OCI-LY1 (cell line): ENCODE measurements around the gene SUCO.

Source experiments
- H2AFZ ChIP-seq: fragments of 200-600 bp; sonication (generic), shearing (Covaris generic); 2 replicates; pipeline ENCODE4 v1.6.0; 2014; ENCODE audit warnings: antibody characterized with exemption, mild to moderate bottlenecking, low read length
- H3F3A ChIP-seq: fragments of 200-600 bp; sonication (generic), shearing (Covaris generic); 2 replicates; pipeline ENCODE4 v1.6.0; 2014; ENCODE audit warnings: mild to moderate bottlenecking, antibody characterized with exemption, low read length, moderate library complexity; ENCODE audit not compliant: insufficient read depth
- H3K27ac ChIP-seq: fragments of 200-600 bp; sonication (generic); 2 replicates; pipeline ENCODE4 v1.5.1; 2014; ENCODE audit warnings: low read length, mixed run types, mild to moderate bottlenecking, low read depth; ENCODE audit not compliant: poor library complexity, severe bottlenecking
- H3K27me3 ChIP-seq: fragments of 200-600 bp; sonication (generic); 2 replicates; pipeline ENCODE4 v1.6.0; 2014; ENCODE audit warnings: antibody characterized with exemption, mild to moderate bottlenecking, low read length, moderate library complexity; ENCODE audit not compliant: insufficient read depth
- H3K36me3 ChIP-seq: fragments of 200-600 bp; sonication (generic); 2 replicates; pipeline ENCODE4 v1.6.1; 2014; ENCODE audit warnings: mild to moderate bottlenecking, antibody characterized with exemption, low read length, moderate library complexity, mixed read lengths; ENCODE audit not compliant: insufficient read depth
- H3K4me1 ChIP-seq: fragments of 200-600 bp; sonication (generic); 2 replicates; pipeline ENCODE4 v1.5.1; 2014; ENCODE audit warnings: mild to moderate bottlenecking, low read length, moderate library complexity; ENCODE audit not compliant: insufficient read depth, severe bottlenecking
- H3K4me2 ChIP-seq: fragments of 200-600 bp; sonication (generic), shearing (Covaris generic); 2 replicates; pipeline ENCODE4 v1.6.1; 2014; ENCODE audit warnings: low read length
- H3K4me3 ChIP-seq: fragments of 200-600 bp; sonication (generic); 2 replicates; pipeline ENCODE4 v1.5.1; 2014; ENCODE audit warnings: low read length, low read depth, mild to moderate bottlenecking, mixed read lengths; ENCODE audit not compliant: poor library complexity, severe bottlenecking
- H3K79me2 ChIP-seq: fragments of 200-600 bp; shearing (Covaris generic); 2 replicates; pipeline ENCODE4 v1.6.1; 2016; ENCODE audit warnings: mixed run types, low read length, mixed read lengths; ENCODE audit not compliant: insufficient read depth
- H3K9ac ChIP-seq: fragments of 200-600 bp; sonication (generic), shearing (Covaris generic); 2 replicates; pipeline ENCODE4 v1.6.1; 2014; ENCODE audit warnings: mild to moderate bottlenecking, low read length, mixed read lengths
- H3K9me2 ChIP-seq: fragments of 200-600 bp; sonication (generic), shearing (Covaris generic); 2 replicates; pipeline ENCODE4 v1.6.1; 2014; ENCODE audit warnings: low read depth, mild to moderate bottlenecking, low read length, mixed read lengths
- H3K9me3 ChIP-seq: fragments of 200-600 bp; shearing (Covaris generic); 2 replicates; pipeline ENCODE4 v1.6.1; 2014; ENCODE audit warnings: low read length, mixed read lengths
- H4K20me1 ChIP-seq: fragments of 200-600 bp; sonication (generic), shearing (Covaris generic); 2 replicates; pipeline ENCODE4 v1.6.0; 2016; ENCODE audit warnings: mild to moderate bottlenecking, low read length; ENCODE audit not compliant: insufficient read depth
- CTCF ChIP-seq: fragments of 200-600 bp; sonication (generic), shearing (Covaris generic); IDR thresholded peaks from 2 replicates; pipeline ENCODE4 v1.5.1; 2017; ENCODE audit warnings: mild to moderate bottlenecking, antibody characterized with exemption, low read length, moderate library complexity, mixed read lengths
- EZH2 ChIP-seq: fragments of 200-600 bp; sonication (generic), shearing (Covaris generic); IDR thresholded peaks from 2 replicates; pipeline ENCODE4 v1.8.0; 2017; ENCODE audit warnings: borderline replicate concordance, mixed run types, mild to moderate bottlenecking, antibody characterized with exemption, low read length, moderate library complexity, mixed read lengths

The SUCO gene

GRCh38 chr1:172513479-172513878 lies 19.5 kb upstream of the SUCO start:
- H3K4me1 ChIP-seq = no peaks in the 10 kb centered on the region
- no peaks in the 10 kb centered on the region for H3K9me2 ChIP-seq
- H4K20me1 ChIP-seq = no peaks in the 10 kb centered on the region
- no peak overlapping the region for H3K4me3 ChIP-seq
- no peaks in the 10 kb centered on the region for H3K36me3 ChIP-seq
- H3K9me3 ChIP-seq = no peaks in the 10 kb centered on the region
- no peak overlapping the region for H3K27ac ChIP-seq
- TF ChIP-seq CTCF (no peak), EZH2 (no peak)
- no peak overlapping the region for H3K4me2 ChIP-seq
- no peaks in the 10 kb centered on the region for H3F3A ChIP-seq
- H3K27me3 ChIP-seq = no peaks in the 10 kb centered on the region
- H3K9ac ChIP-seq = no peak overlapping the region
- H3K79me2 ChIP-seq = no peaks in the 10 kb centered on the region
- H2AFZ ChIP-seq = no peak overlapping the region

GRCh38 chr1:172514108-172514507 lies 18.8 kb upstream of the SUCO start:
- no peak overlapping the region for H2AFZ ChIP-seq
- TF ChIP-seq EZH2 = no peak
- TF ChIP-seq CTCF = no peak
- H3K27me3 ChIP-seq = no peaks in the 10 kb centered on the region
- H3K9me2 ChIP-seq = no peaks in the 10 kb centered on the region
- H3K4me1 ChIP-seq = no peaks in the 10 kb centered on the region
- no peaks in the 10 kb centered on the region for H3K9me3 ChIP-seq
- no peaks in the 10 kb centered on the region for H3F3A ChIP-seq
- H3K9ac ChIP-seq = no peak overlapping the region
- no peak overlapping the region for H3K4me2 ChIP-seq
- no peak overlapping the region for H3K4me3 ChIP-seq
- H3K36me3 ChIP-seq = no peaks in the 10 kb centered on the region
- no peak overlapping the region for H3K27ac ChIP-seq
- no peaks in the 10 kb centered on the region for H4K20me1 ChIP-seq
- H3K79me2 ChIP-seq = no peaks in the 10 kb centered on the region

GRCh38 chr1:172515436-172515835 lies 17.5 kb upstream of the SUCO start:
- Histone ChIP-seq H2AFZ (no peak overlapping the region), H3K4me2 (no peak overlapping the region), H3K9ac (no peak overlapping the region), H3K36me3 (no peaks in the 10 kb centered on the region), H3K27me3 (no peaks in the 10 kb centered on the region), H3K9me3 (no peaks in the 10 kb centered on the region), H3K9me2 (no peaks in the 10 kb centered on the region), H3K27ac (no peak overlapping the region), H3F3A (no peaks in the 10 kb centered on the region), H3K4me1 (no peaks in the 10 kb centered on the region), H4K20me1 (no peaks in the 10 kb centered on the region), H3K4me3 (no peak overlapping the region), H3K79me2 (no peaks in the 10 kb centered on the region)
- TF ChIP-seq EZH2 (no peak), CTCF (no peak)
